Stimulated activated CD4-positive, alpha-beta T cell treated with anti-CD3 and anti-CD28 coated beads, Interleukin-12 subunit alpha, Interleukin-12 subunit beta, amount 100 ng/mL, for 24 hours (primary cell): ENCODE data around the gene RAI1.
A peak's percentile ranks its signal among the peaks of the same experiment; 100 is the strongest.

Source experiments
- DNase-seq, 2 experiments: peaks; one replicate each; pipeline ENCODE4 v3.0.0-alpha.2; 2020; ENCODE audit warnings: low read depth in 2 of 2

RAI1 gene

GRCh38 chr17:17845046-17845775 is 164.0 kb downstream of the RAI1 start:
- no peak for DNase-seq

- DNase-seq, result no peak
Observed at GRCh38 chr17:17846003-17846402, 164.7 kb downstream of the RAI1 start.

DNA sequence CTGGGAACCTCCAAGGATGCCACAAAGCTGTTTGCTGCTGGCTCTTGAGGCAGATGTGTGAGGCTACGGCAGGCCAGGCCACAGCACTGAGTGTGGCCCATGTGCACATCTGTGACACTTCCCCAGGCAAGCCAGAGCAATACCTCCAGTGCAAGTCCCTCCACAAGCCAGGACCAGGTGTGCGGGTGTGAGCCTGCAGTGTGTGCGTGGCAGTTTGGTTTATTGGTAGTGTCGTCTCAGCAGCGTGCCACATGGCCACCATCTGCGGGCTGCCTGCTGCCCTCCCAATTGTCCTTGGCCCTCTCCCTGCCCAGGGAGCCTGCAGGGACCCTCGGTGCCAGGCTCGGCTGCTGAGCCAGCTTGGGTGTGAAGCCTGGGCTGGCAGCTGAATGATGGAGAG is 165.4 kb downstream of the RAI1 start:
- DNase-seq, result no peak

DNA sequence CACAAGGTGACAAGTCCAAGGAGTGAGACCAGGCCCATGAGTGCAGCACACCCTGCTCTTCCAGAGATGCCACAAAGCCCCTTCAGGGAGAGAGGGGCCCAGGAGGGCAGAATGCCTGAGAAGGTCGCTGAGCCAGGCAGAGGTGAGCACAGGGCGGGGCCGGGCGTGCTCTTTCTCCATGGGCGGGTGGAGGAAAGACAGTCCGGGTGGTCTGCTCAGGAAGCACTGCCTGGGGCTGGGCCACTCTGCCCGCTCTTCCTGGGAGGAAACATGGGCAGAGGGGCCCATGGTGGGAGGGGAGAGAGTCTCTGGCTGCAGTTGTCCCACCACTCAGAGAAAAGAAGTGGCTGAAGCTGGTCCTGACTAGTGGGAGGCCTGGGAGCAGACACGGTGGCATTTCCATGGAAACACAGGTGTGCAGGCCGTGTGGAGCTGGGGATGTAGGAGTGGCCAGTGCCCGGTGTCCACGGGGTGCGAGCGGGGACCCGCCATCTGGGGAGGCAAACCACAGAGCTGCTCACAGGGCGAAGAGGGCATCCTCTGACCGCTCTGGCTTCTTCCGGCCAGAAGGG is 165.9 kb downstream of the RAI1 start:
- DNase-seq, result no peak

- no peak for DNase-seq
Observed at GRCh38 chr17:17847726-17848125, 166.5 kb downstream of the RAI1 start.

DNA sequence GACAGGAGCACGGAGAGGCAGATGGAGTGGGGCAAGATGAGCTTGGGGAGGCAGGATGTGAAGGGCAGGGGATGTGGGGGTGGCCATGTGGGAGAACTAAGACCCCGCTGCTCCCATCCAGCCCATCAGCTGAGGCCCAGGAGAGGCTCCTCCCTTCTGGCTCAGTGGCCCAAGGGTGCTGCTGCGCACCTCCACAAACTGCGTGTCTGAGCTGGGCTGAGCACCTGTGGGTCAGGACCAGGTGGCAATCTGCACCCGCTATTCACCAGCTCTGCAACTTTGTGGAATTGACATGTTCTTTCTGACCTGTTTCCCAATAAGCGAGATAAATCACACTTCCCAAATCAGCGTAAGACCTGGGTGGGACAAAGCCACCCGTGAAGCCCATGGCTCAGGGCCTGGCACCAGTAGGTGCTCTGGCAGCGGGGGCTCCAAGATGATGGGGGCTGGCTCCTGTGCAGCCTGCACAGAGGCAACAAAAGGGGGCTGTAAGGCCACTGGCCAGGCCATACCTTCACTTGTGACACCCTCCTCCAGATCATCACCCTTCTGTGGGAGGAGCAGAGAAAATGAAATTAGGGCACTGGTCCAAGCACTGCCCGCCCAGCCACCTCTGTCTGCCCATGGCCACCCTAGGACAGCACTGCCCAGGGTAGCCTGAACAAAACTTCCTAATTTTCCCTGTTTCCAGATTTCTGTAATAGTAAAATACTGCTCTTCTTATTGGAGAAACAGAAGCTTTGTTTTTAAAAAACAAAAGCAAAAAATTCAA is 167.2 kb downstream of the RAI1 start:
- DNase-seq, result no peak

DNA sequence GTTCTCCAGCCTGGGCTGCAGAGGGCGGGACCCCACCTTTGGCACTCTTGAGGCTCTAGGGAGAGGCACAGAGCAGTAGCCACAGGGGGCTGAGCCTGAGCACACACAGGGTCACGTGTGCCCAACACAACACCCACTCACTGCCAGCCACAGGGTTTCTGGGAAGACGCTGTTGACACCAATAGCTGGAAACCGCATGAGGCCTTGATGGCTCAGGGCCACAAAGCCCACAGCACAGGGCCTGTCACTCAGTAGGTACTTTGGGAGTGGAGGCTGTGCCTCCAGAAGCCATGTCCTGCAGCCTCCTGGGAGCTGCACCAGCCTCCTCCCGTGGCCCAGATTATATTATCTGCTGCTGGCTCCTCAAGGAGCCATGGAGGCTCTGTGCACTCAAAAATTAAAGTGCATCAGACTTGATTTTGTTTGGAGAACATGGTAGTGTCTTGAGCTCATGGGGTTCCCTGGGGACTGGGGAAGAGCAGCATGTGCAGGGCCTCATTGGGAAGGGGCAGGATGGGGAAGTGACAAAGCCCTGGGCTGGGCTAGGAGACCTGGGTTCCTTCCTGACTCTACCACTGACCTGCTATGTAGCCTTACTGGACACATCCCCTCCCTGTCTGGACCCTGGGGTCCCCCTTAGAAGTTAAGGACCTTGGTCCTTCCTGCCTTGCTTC is 168.0 kb downstream of the RAI1 start:
- peak; percentile 59 to 82 for DNase-seq

- DNase-seq, result peak in 1 of 2 experiments; percentile 49
Observed at GRCh38 chr17:17849845-17850373, 168.7 kb downstream of the RAI1 start.

DNA sequence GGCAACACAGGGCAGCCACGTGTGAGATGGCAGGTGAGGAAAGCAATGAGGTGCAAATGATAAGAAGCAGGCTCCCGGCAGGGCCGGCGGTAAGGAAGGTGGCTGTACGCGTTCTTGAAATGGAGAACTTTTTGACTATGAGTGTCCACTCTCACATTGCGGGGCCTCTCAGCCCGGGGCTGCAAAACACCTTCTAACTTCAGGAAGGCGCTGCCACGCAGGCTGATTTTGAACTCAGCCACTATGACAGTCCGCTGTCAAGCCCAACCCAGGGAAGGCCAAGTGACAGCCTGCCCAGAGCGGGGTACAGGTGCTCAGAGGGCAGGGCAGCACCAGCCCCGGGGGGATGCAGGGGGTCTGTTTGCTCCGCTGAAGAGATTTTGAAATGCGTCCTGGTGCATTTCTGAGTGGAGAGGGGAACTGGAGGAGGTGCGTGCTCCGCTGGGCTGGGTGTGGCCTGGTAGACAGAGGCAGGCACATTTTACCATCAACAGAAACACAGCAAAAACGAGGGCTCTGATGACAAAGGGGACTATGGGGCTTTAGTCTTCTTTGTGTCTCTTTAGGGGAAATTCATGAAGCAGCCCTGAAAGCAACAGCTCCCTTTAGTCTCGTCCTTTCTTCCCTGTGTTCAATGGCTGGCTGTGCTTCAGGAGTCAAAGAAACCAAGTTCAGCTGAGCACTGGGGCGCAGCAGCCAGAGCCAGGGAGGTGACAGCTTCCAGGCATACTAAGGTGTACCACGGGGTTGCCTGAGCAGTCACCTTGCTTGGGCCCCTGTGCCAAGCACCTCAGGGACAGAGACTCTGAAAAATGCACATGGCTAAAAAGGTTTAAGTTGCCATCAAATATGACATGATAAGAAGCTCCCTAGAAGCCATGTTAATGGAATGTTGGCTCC is 170.1 kb downstream of the RAI1 start:
- no peak for DNase-seq

DNA sequence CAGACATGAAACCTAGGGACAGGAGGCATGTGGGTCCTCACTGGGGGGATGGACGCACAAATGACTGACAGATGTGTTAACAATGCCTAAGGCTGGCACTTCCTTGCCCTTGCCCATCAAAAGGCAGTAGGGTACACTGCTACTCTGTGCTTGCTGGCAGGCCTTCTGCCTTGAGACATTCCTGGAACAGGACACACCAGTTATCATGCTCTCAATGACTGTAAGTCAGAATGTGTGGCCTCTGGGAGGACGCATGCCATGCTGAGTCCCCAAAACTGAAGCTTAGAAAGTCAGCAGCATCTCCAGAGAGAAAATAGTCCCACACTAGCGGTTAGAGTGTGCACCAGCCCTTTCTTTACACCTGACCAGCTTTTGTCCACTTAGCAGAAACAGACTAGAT is 171.7 kb downstream of the RAI1 start:
- no peak for DNase-seq

DNA sequence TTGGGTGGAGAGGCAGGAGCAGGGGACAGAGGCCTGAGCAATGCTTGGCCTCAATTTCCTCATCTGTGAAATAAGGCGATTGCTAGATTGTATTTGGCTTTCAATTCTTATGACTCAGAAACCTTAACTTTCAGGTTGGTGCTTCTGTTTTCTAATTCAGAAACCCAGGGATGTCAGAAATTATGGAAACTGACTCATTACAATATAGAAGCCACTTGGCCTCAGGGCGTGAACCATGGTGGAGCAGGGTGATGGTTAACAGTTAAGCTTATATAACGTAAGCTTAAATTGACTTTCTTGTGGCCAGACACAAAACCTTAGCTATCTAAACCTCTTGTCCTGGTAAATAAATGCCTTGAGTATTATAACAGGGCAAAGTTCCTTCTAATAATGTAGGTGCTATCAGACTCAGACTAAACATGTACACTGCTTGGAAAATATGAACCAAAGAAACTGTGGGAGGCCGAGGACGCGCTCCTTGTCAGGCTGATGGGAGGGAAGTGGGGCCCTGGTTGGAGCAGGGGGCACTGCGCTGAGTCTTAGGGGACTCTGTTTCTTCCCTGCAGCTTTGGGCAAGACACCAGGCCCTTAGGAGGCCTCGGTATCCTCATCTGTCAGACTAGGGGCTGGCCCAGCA is 172.7 kb downstream of the RAI1 start:
- DNase-seq, result peak in 1 of 2 experiments; percentile 47

- DNase-seq, result no peak
Observed at GRCh38 chr17:17855976-17856375, 174.7 kb downstream of the RAI1 start.

GRCh38 chr17:17856386-17856785 is 175.1 kb downstream of the RAI1 start:
- no peak for DNase-seq

- no peak for DNase-seq
Observed at GRCh38 chr17:17857496-17857895, 176.2 kb downstream of the RAI1 start.

- DNase-seq, result peak; percentile 46 to 62
Observed at GRCh38 chr17:17859909-17860765, 178.9 kb downstream of the RAI1 start.

DNA sequence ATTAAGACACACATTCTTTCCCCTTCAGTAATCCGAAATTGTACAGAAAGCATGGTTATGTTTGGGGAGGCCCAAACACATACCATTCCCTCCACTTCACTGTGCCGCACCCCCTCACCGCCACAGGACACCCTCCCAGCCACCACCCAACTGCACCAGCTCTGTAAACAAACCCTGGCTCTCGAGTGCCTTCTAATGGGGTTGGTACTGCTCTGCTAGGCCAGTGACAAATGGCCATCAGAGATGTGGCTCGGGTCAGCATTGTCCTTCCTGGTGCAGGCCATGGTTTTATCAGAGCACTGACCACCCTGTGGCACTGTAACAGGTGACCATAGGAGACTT is 179.5 kb downstream of the RAI1 start:
- no peak for DNase-seq
